AG09309 (cell line): Measurements from ENCODE around the gene SLC6A20.

ENCODE experiments used
- DNase-seq: peaks from one replicate; pipeline ENCODE4 v3.0.0-alpha.2; 2010; ENCODE audit warnings: low read depth
- H3K4me3 ChIP-seq: 2 replicates; pipeline ENCODE4 v1.5.1; 2011; ENCODE audit warnings: mild to moderate bottlenecking, low read depth, low read length, moderate library complexity; ENCODE audit not compliant: control insufficient read depth
- CTCF ChIP-seq: IDR thresholded peaks from 2 replicates; pipeline ENCODE4 v1.5.1; 2011; ENCODE audit warnings: mild to moderate bottlenecking, low read depth, low read length, inconsistent platforms; ENCODE audit not compliant: insufficient read depth, control insufficient read depth; ENCODE audit errors: missing control alignments

Gene SLC6A20

GRCh38 chr3:45789235-45789812 is 7.0 kb downstream of the SLC6A20 start:
- no peak overlapping the region for H3K4me3 ChIP-seq
- no peak for TF ChIP-seq CTCF
- DNase-seq, result no peak

- H3K4me3 ChIP-seq, result no peak overlapping the region
- no peak for TF ChIP-seq CTCF
- DNase-seq, result no peak
These were observed 8.8 kb downstream of the SLC6A20 start for GRCh38 chr3:45787551-45787950.

- DNase-seq, result no peak
- no peak for TF ChIP-seq CTCF
- no peak overlapping the region for H3K4me3 ChIP-seq
These were observed 9.4 kb downstream of the SLC6A20 start for GRCh38 chr3:45786801-45787495.

- DNase-seq, result no peak
- no peak overlapping the region for H3K4me3 ChIP-seq
- no peak for TF ChIP-seq CTCF
These were observed 10.7 kb downstream of the SLC6A20 start for GRCh38 chr3:45785605-45786150.

GRCh38 chr3:45783667-45784066 is 12.7 kb downstream of the SLC6A20 start:
- TF ChIP-seq CTCF, result no peak
- DNase-seq, result no peak
- H3K4me3 ChIP-seq, result no peak overlapping the region

GRCh38 chr3:45782381-45782780 is 14.0 kb downstream of the SLC6A20 start:
- TF ChIP-seq CTCF, result no peak
- DNase-seq, result no peak
- H3K4me3 ChIP-seq, result no peak overlapping the region

GRCh38 chr3:45781841-45782240 is 14.5 kb downstream of the SLC6A20 start:
- no peak overlapping the region for H3K4me3 ChIP-seq
- TF ChIP-seq CTCF, result no peak
- DNase-seq, result no peak
